Measurements from ENCODE around the gene ING1. TPM values are rescaled to one million over a fixed set of nuclear protein-coding genes. Genes with fewer than 3 reads are reported as not detected.
"Not testable (repeated sequence)": the region's sequence is repeated elsewhere in the genome, so short reads cannot be mapped to it uniquely, and the experiment has no call there.

ING1 gene
- polyA plus RNA-seq, 1 donor (not counting 4 experiments of a cell fraction or from before 2014, with no cell fraction given): 6.4 TPM

DNA sequence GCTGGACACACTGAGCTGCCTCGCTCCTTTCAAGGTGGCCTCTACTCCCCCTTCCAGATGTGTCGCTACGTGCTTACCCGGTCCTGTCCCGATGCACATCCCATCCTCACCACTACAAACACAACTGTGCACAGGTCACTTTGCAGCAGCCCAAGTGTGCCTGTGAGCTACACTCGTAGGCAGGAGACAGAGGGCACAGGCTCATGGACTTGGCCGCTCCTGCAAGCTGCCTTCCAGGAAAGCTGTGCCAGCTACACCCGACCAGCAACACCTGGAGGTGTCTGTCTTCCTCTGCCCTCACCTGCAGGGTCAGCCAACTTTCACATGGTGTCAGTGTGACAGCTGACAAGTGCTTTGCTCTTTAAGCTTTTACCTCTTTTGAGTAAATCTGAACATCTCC is 23.0 kb upstream of the ING1 start:
- Histone ChIP-seq H3K9ac (ENCODE audit: control insufficient read depth, extremely low read depth, insufficient read depth, low read length) (no peak overlapping the region), H3K4me2 (ENCODE audit: control insufficient read depth, extremely low read depth, insufficient read depth, low read depth, low read length) (no peak overlapping the region), H3K27ac (ENCODE audit: control insufficient read depth, insufficient read depth, low read length) (no peak overlapping the region), H3K9me3 (ENCODE audit: control insufficient read depth, low read depth, low read length) (no peaks in the 10 kb centered on the region), H2AFZ (ENCODE audit: control insufficient read depth, low read length) (no peak overlapping the region), H3K9me1 (ENCODE audit: control insufficient read depth, extremely low read depth, insufficient read depth, low read length) (no peaks in the 10 kb centered on the region), H3K79me2 (ENCODE audit: control insufficient read depth, insufficient read depth, low read length) (peaks cover 3% of the 10 kb centered on the region), H3K4me3 (ENCODE audit: control insufficient read depth in 2 of 3, extremely low read depth in 1 of 3, insufficient read depth in 2 of 3, low read depth in 1 of 3, low read length in 3 of 3) (no peak overlapping the region), H4K20me1 (ENCODE audit: control insufficient read depth, extremely low read depth, insufficient read depth, low read length) (no peaks in the 10 kb centered on the region), H3K36me3 (ENCODE audit: control insufficient read depth in 2 of 2, extremely low read depth in 1 of 2, insufficient read depth in 2 of 2, low read length in 2 of 2) (peaks cover 25 to 31% of the 10 kb centered on the region in 2 experiments), H3K27me3 (ENCODE audit: control insufficient read depth, extremely low read depth, insufficient read depth, low read length) (no peaks in the 10 kb centered on the region), H3K4me1 (ENCODE audit: control insufficient read depth, extremely low read depth, insufficient read depth, low read length) (no peaks in the 10 kb centered on the region)
- no peak for DNase-seq (ENCODE audit: low read depth, low spot score)
- no peak for FAIRE-seq
- TF ChIP-seq, protein P1, sequence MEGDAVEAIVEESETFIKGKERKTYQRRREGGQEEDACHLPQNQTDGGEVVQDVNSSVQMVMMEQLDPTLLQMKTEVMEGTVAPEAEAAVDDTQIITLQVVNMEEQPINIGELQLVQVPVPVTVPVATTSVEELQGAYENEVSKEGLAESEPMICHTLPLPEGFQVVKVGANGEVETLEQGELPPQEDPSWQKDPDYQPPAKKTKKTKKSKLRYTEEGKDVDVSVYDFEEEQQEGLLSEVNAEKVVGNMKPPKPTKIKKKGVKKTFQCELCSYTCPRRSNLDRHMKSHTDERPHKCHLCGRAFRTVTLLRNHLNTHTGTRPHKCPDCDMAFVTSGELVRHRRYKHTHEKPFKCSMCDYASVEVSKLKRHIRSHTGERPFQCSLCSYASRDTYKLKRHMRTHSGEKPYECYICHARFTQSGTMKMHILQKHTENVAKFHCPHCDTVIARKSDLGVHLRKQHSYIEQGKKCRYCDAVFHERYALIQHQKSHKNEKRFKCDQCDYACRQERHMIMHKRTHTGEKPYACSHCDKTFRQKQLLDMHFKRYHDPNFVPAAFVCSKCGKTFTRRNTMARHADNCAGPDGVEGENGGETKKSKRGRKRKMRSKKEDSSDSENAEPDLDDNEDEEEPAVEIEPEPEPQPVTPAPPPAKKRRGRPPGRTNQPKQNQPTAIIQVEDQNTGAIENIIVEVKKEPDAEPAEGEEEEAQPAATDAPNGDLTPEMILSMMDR (optimal IDR thresholded peaks at IDR 0.05 in 1 of 3, IDR thresholded peaks at IDR 0.05 in 1 of 3, conservative IDR thresholded peaks at IDR 0.05 in 1 of 3; ENCODE audit: extremely low read depth in 1 of 3, insufficient read depth in 2 of 3, low read length in 3 of 3): no peak
- no peak for TF ChIP-seq EZH2 (IDR thresholded peaks at IDR 0.05; ENCODE audit: low read length)
- dilution Hi-C loops (cut with MboI; ENCODE audit: extremely low pct_ligation_motif_present, low sequenced_read_pairs): no loop called here

DNA sequence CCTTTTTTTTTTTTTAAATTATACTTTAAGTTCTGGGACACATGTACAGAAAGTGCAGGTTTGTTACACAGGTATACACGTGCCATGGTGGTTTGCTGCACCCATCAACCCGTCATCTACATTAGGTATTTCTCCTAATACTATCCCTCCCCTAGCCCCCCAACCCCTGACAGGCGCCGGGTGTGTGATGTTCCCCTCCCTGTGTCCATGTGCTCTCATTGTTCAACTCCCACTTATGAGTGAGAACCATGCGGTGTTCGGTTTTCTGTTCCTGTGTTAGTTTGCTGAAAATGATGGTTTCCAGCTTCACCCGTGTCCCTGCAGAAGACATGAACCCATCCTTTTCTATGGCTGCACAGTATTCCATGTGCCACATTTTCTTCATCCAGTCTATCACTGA is 17.7 kb upstream of the ING1 start:
- H3K9me3 ChIP-seq (ENCODE audit: control insufficient read depth, low read depth, low read length); dilution Hi-C loops (cut with MboI; ENCODE audit: extremely low pct_ligation_motif_present, low sequenced_read_pairs); H3K9ac ChIP-seq (ENCODE audit: control insufficient read depth, extremely low read depth, insufficient read depth, low read length); FAIRE-seq; H3K4me2 ChIP-seq (ENCODE audit: control insufficient read depth, extremely low read depth, insufficient read depth, low read depth, low read length); H3K4me1 ChIP-seq (ENCODE audit: control insufficient read depth, extremely low read depth, insufficient read depth, low read length); DNase-seq (ENCODE audit: low read depth, low spot score); H4K20me1 ChIP-seq (ENCODE audit: control insufficient read depth, extremely low read depth, insufficient read depth, low read length); H3K27me3 ChIP-seq (ENCODE audit: control insufficient read depth, extremely low read depth, insufficient read depth, low read length); H3K9me1 ChIP-seq (ENCODE audit: control insufficient read depth, extremely low read depth, insufficient read depth, low read length); H3K27ac ChIP-seq (ENCODE audit: control insufficient read depth, insufficient read depth, low read length); H2AFZ ChIP-seq (ENCODE audit: control insufficient read depth, low read length); H3K4me3 ChIP-seq (ENCODE audit: control insufficient read depth in 2 of 3, extremely low read depth in 1 of 3, insufficient read depth in 2 of 3, low read depth in 1 of 3, low read length in 3 of 3): not testable (repeated sequence)
- H3K79me2 ChIP-seq (ENCODE audit: control insufficient read depth, insufficient read depth, low read length): peaks cover 21% of the 10 kb centered on the region
- H3K36me3 ChIP-seq (ENCODE audit: control insufficient read depth in 2 of 2, extremely low read depth in 1 of 2, insufficient read depth in 2 of 2, low read length in 2 of 2): peaks cover 24 to 38% of the 10 kb centered on the region in 2 experiments

DNA sequence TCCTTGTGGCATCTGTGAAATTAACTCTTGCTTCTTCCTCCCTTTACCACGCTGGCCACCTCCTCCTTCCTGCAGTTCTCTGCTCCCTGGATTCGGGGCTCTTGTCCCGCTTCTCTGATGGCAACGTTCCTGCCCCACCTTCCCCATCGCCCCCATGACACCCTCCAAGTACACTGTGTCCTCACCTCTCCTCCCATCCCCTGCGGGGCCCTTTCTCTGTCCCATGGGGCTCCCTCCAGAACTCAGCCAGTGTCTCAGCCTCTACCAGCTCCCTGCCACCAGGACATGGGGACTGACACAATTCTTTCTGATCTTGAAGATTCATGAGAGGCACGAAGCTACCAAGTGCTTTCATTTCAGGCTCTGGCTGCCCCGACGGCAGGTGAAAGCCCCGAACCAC is 16.7 kb upstream of the ING1 start:
- H3K4me1 ChIP-seq (ENCODE audit: control insufficient read depth, extremely low read depth, insufficient read depth, low read length): no peaks in the 10 kb centered on the region
- no peaks in the 10 kb centered on the region for H3K9me3 ChIP-seq (ENCODE audit: control insufficient read depth, low read depth, low read length)
- DNase-seq (ENCODE audit: low read depth, low spot score) (no peak), FAIRE-seq (no peak)
- TF ChIP-seq, protein P1 (optimal IDR thresholded peaks at IDR 0.05 in 1 of 3, IDR thresholded peaks at IDR 0.05 in 1 of 3, conservative IDR thresholded peaks at IDR 0.05 in 1 of 3; ENCODE audit: extremely low read depth in 1 of 3, insufficient read depth in 2 of 3, low read length in 3 of 3): no peak
- TF ChIP-seq EZH2 (IDR thresholded peaks at IDR 0.05; ENCODE audit: low read length): no peak
- H4K20me1 ChIP-seq (ENCODE audit: control insufficient read depth, extremely low read depth, insufficient read depth, low read length): no peaks in the 10 kb centered on the region
- no peaks in the 10 kb centered on the region for H3K27me3 ChIP-seq (ENCODE audit: control insufficient read depth, extremely low read depth, insufficient read depth, low read length)
- no peaks in the 10 kb centered on the region for H3K9me1 ChIP-seq (ENCODE audit: control insufficient read depth, extremely low read depth, insufficient read depth, low read length)
- H3K27ac ChIP-seq (ENCODE audit: control insufficient read depth, insufficient read depth, low read length): no peak overlapping the region
- no peak overlapping the region for H3K9ac ChIP-seq (ENCODE audit: control insufficient read depth, extremely low read depth, insufficient read depth, low read length)
- H3K4me3 ChIP-seq (ENCODE audit: control insufficient read depth in 2 of 3, extremely low read depth in 1 of 3, insufficient read depth in 2 of 3, low read depth in 1 of 3, low read length in 3 of 3): no peak overlapping the region
- dilution Hi-C loops (cut with MboI; ENCODE audit: extremely low pct_ligation_motif_present, low sequenced_read_pairs): no loop called here
- H3K79me2 ChIP-seq (ENCODE audit: control insufficient read depth, insufficient read depth, low read length): peaks cover 25% of the 10 kb centered on the region
- peaks cover 29 to 38% of the 10 kb centered on the region in 2 experiments for H3K36me3 ChIP-seq (ENCODE audit: control insufficient read depth in 2 of 2, extremely low read depth in 1 of 2, insufficient read depth in 2 of 2, low read length in 2 of 2)
- no peak overlapping the region for H2AFZ ChIP-seq (ENCODE audit: control insufficient read depth, low read length)
- H3K4me2 ChIP-seq (ENCODE audit: control insufficient read depth, extremely low read depth, insufficient read depth, low read depth, low read length): no peak overlapping the region

Data from keratinocyte (primary cell).